ENCODE data around the gene AGPAT4. TPM values are rescaled to one million over a fixed set of nuclear protein-coding genes. Genes with fewer than 3 reads are reported as not detected.

AGPAT4 gene
- total and polyA plus RNA-seq, 2 of the 13 experiments (the other 11 are each of a cell fraction or from before 2014, with no cell fraction given): 0.07 to 0.13 TPM

- Histone ChIP-seq H3K9me3 (ENCODE audit: low read length) (peaks cover 14% of the 10 kb centered on the region; the same call in 1 of the 2 replicates), H3K79me2 (ENCODE audit: insufficient read depth, low read length) (no peaks in the 10 kb centered on the region), H2AFZ (ENCODE audit: low read length) (no peak overlapping the region), H3K9ac (ENCODE audit: insufficient read depth, low read depth, low read length) (no peak overlapping the region), H3K4me1 (ENCODE audit: insufficient read depth, low read length) (no peaks in the 10 kb centered on the region), H3K4me2 (ENCODE audit: low read depth, low read length) (no peak overlapping the region), H3K36me3 (replicated peaks in 1 of 2; ENCODE audit: control insufficient read depth in 1 of 2, insufficient read depth in 2 of 2, low read length in 2 of 2) (peaks cover 18 to 74% of the 10 kb centered on the region in 2 experiments), H3K27ac (ENCODE audit: extremely low read length, insufficient read depth, low read length) (no peak overlapping the region), H3K27me3 (ENCODE audit: control insufficient read depth in 1 of 2, insufficient read depth in 2 of 2, low read length in 2 of 2) (no peaks in the 10 kb centered on the region), H3K4me3 (replicated peaks in 1 of 3; ENCODE audit: insufficient read depth in 1 of 3, low read depth in 2 of 3, low read length in 3 of 3) (no peak overlapping the region), H4K20me1 (ENCODE audit: insufficient read depth, low read length) (no peaks in the 10 kb centered on the region)
- DNase-seq (ENCODE audit: low spot score): no peak
- ATAC-seq: no peak
- ChIA-PET CTCF (ENCODE audit: low intra/inter-chr PET ratio, low total read pairs) (no interaction called here), POLR2A (no interaction called here)
- WGBS (ENCODE audit: low lambda C conversion rate): 93% methylated on average over 3 of the region's 3 CpGs
- TF ChIP-seq POLR2AphosphoS2 (IDR thresholded peaks at IDR 0.05; ENCODE audit: low read depth, low read length) (no peak), MTERF4 (CRISPR knock-in tag; IDR thresholded peaks at IDR 0.05) (no peak), FOXP1 (IDR thresholded peaks at IDR 0.05) (no peak), FOXP1 (CRISPR knock-in tag; IDR thresholded peaks at IDR 0.05) (no peak), ZFP36L2 (CRISPR knock-in tag; IDR thresholded peaks at IDR 0.05) (no peak), DNMT3B (CRISPR knock-in tag; conservative IDR thresholded peaks at IDR 0.05) (no peak)
- intact Hi-C loops (cut with micrococcal nuclease; ENCODE audit: unreplicated experiment) (no loop called here), in situ Hi-C loops (cut with HindIII; ENCODE audit: extremely low pct_ligation_motif_present, low pct_unique_long_range_greater_than_20kb) (no loop called here)
- FAIRE-seq: no peak
- BruUV-seq (replicated peaks): no TSS peak
These were observed 158.4 kb downstream of the AGPAT4 start for GRCh38 chr6:161115468-161115867.

GRCh38 chr6:161111261-161111660 is 162.6 kb downstream of the AGPAT4 start:
- ChIA-PET CTCF (ENCODE audit: low intra/inter-chr PET ratio, low total read pairs) (no interaction called here), POLR2A (no interaction called here)
- in situ Hi-C loops (cut with HindIII; ENCODE audit: extremely low pct_ligation_motif_present, low pct_unique_long_range_greater_than_20kb): no loop called here
- WGBS (ENCODE audit: low lambda C conversion rate): 95% methylated on average over 4 of the region's 4 CpGs
- no TSS peak for BruUV-seq (replicated peaks)
- H3K4me2 ChIP-seq (ENCODE audit: low read depth, low read length): no peak overlapping the region
- H3K27ac ChIP-seq (ENCODE audit: extremely low read length, insufficient read depth, low read length): no peak overlapping the region
- FAIRE-seq (no peak), ATAC-seq (no peak), DNase-seq (ENCODE audit: low spot score) (no peak)
- H3K36me3 ChIP-seq (replicated peaks in 1 of 2; ENCODE audit: control insufficient read depth in 1 of 2, insufficient read depth in 2 of 2, low read length in 2 of 2): peaks cover 20 to 90% of the 10 kb centered on the region in 2 experiments
- H2AFZ ChIP-seq (ENCODE audit: low read length): no peak overlapping the region
- no peaks in the 10 kb centered on the region for H3K4me1 ChIP-seq (ENCODE audit: insufficient read depth, low read length)
- H3K4me3 ChIP-seq (replicated peaks in 1 of 3; ENCODE audit: insufficient read depth in 1 of 3, low read depth in 2 of 3, low read length in 3 of 3): no peak overlapping the region
- H3K79me2 ChIP-seq (ENCODE audit: insufficient read depth, low read length): no peaks in the 10 kb centered on the region
- no peak overlapping the region for H3K9ac ChIP-seq (ENCODE audit: insufficient read depth, low read depth, low read length)
- intact Hi-C loops (cut with micrococcal nuclease; ENCODE audit: unreplicated experiment): no loop called here
- no peaks in the 10 kb centered on the region for H3K9me3 ChIP-seq (ENCODE audit: low read length)
- H3K27me3 ChIP-seq (ENCODE audit: control insufficient read depth in 1 of 2, insufficient read depth in 2 of 2, low read length in 2 of 2): no peaks in the 10 kb centered on the region
- no peaks in the 10 kb centered on the region for H4K20me1 ChIP-seq (ENCODE audit: insufficient read depth, low read length)
- TF ChIP-seq NPAS2 (CRISPR knock-in tag; IDR thresholded peaks at IDR 0.05; ENCODE audit: borderline replicate concordance) (no peak), ZNF558 (CRISPR knock-in tag; IDR thresholded peaks at IDR 0.05; ENCODE audit: borderline replicate concordance) (no peak), HOXA7 (CRISPR knock-in tag; IDR thresholded peaks at IDR 0.05) (no peak), PAX8 (CRISPR knock-in tag; IDR thresholded peaks at IDR 0.05; ENCODE audit: borderline replicate concordance) (no peak), FOXM1 (CRISPR knock-in tag; IDR thresholded peaks at IDR 0.05) (no peak), ZBTB2 (CRISPR knock-in tag; IDR thresholded peaks at IDR 0.05; ENCODE audit: low read depth) (no peak), ZNF550 (CRISPR knock-in tag; IDR thresholded peaks at IDR 0.05; ENCODE audit: borderline replicate concordance) (no peak), SRF (IDR thresholded peaks at IDR 0.05; ENCODE audit: low read depth, low read length) (no peak), THAP9 (CRISPR knock-in tag; IDR thresholded peaks at IDR 0.05; ENCODE audit: borderline replicate concordance) (no peak), ISL2 (CRISPR knock-in tag; IDR thresholded peaks at IDR 0.05) (no peak), POLR2AphosphoS2 (IDR thresholded peaks at IDR 0.05; ENCODE audit: low read depth, low read length) (no peak)

Measured in HepG2 (cell line).